Effector memory CD8-positive, alpha-beta T cell (primary cell): ENCODE results near the gene NUDT2.

Experiments
- ATAC-seq: fragments of 150-1000 bp; cut with Tn5 transposase; replicated peaks from 2 replicates; pipeline ENCODE4 v1.10.0; 2021; ENCODE audit warnings: mild to moderate bottlenecking, moderate library complexity
- DNase-seq, 3 experiments: peaks; one replicate each; pipeline ENCODE4 v3.0.0; 2021
- H3K27ac Mint-ChIP-seq, 2 donors: one replicate each; pipeline ENCODE4 v1.8.0; 2022; ENCODE audit warnings: mild to moderate bottlenecking in 2 of 2, mixed read lengths in 2 of 2, moderate library complexity in 2 of 2
- H3K27me3 Mint-ChIP-seq, 2 donors: one replicate each; pipeline ENCODE4 v1.8.0; 2022; ENCODE audit warnings: mixed read lengths in 2 of 2
- H3K36me3 Mint-ChIP-seq: one replicate; pipeline ENCODE4 v1.8.0; 2022; ENCODE audit warnings: mild to moderate bottlenecking, moderate library complexity, mixed read lengths; ENCODE audit not compliant: insufficient read depth
- H3K4me1 Mint-ChIP-seq, 2 donors: one replicate each; pipeline ENCODE4 v1.8.0; 2022; ENCODE audit warnings: low read depth in 2 of 2, mixed read lengths in 2 of 2
- H3K4me3 Mint-ChIP-seq, 2 donors: one replicate each; pipeline ENCODE4 v1.8.0; 2022; ENCODE audit warnings: mild to moderate bottlenecking in 2 of 2, mixed read lengths in 2 of 2, moderate library complexity in 2 of 2
- H3K9me3 Mint-ChIP-seq, 2 donors: one replicate each; pipeline ENCODE4 v1.8.0; 2022; ENCODE audit warnings: mixed read lengths in 2 of 2

Gene NUDT2

DNA sequence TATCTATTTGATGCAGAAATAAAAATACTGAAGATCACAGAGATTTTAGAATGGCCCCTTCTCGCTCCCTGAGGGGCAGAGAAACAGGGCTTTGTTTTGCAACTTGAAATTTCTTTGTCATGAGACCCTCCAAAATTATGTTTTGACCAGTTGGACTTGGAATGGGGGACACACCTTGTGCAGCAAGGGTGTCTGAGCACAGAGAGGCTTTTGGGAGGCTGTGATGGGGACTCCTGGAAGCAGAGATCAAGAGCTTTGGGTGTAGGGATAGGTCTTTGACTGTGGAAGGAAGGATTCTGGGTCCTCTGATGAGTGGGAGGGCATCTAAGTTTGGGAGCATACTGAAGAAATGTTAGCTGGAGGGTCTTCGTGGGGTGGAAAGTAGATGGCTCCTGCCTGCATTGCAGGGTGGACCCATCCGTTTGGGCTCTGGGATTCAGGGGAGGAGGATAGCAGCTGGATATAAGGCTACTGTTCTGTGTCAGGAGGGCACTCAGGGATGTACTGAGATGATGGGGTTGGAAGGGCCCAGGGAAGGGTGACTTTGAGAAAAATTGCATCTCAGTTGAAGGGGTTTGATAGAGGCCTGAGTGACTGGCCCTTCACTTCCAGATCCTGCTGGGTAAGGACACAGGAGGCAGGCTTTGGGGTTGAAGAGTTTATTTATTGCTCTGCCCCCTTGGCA lies 49.1 kb downstream of the NUDT2 start:
- peaks cover 18% of the 10 kb centered on the region for H3K36me3 Mint-ChIP-seq
- no peak for DNase-seq
- no peaks in the 10 kb centered on the region for H3K27me3 Mint-ChIP-seq
- peak overlapping the region; percentile 83 to 90 for H3K4me3 Mint-ChIP-seq
- H3K4me1 Mint-ChIP-seq = peaks cover 30 to 43% of the 10 kb centered on the region in 2 donors
- no peak for ATAC-seq
- H3K27ac Mint-ChIP-seq = peak overlapping the region in 1 of 2 donors; percentile 57
- no peaks in the 10 kb centered on the region for H3K9me3 Mint-ChIP-seq

DNA sequence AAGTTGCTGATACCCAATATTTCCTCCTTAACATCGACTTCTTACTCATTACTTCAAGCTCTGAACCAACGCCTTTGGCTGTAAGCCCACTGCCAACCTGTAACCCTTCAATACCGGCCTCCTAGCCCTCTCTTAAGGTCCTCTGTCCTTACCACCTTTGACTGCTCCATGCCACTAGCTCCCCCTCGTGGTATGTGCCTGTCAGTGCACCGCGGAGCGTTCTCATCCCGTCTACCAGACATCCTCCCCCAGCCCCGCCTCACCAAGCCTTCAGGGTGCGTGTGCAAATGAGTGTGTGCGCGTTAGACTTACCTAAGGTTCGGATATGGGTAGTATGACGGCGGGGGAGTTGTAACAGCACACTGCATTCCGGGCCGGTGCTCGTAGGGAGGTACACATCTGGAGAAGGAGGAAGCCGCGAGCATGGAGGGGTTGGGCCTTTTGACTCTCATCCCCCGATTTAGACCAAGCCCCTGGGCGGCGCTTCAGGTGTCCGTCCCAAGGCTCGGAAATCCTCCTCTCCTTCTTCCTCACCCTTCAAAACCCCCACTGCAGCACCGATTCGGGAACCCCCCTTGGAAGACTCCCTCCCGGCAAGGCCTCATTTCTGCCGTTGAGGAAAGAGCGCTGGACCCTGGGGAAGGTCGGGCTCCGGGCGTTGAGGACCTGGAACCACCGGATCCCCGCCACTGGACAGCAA lies 50.1 kb downstream of the NUDT2 start:
- H3K4me1 Mint-ChIP-seq = peaks cover 30 to 43% of the 10 kb centered on the region in 2 donors
- H3K36me3 Mint-ChIP-seq = peaks cover 18% of the 10 kb centered on the region
- H3K27me3 Mint-ChIP-seq = no peaks in the 10 kb centered on the region
- no peaks in the 10 kb centered on the region for H3K9me3 Mint-ChIP-seq
- peak overlapping the region; percentile 3 to 10 for H3K27ac Mint-ChIP-seq
- peak overlapping the region; percentile 66 to 71 for H3K4me3 Mint-ChIP-seq
- DNase-seq (peak; percentile 89 to 90 (median 89)), ATAC-seq (peak; percentile 29)

DNA sequence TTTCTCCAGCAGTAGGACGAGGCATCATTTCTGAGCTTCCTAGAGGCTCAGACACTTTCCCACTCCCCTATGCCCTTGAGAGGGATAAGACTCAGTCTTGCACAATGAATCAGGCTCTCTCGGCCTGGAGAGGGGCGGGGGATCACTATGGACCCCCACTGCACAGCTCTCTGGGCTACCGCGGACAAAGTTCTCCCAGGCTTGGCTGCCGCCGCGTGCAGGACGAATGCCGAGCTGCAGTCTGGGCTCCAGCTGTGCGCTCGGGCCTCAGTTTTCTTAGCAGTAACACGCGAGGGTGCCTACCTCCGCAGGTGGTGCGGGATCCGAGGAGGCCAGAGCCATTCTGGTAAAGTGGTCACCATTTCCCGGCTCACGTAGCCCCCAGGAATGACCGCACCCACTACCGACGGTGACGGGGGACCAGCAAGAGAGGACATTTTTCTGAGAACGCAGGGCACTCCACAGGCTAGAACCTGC lies 50.7 kb downstream of the NUDT2 start:
- Mint-ChIP-seq H3K27me3 (no peaks in the 10 kb centered on the region), H3K4me1 (peaks cover 30 to 41% of the 10 kb centered on the region in 2 donors), H3K4me3 (peak overlapping the region; percentile 66 to 71)

DNA sequence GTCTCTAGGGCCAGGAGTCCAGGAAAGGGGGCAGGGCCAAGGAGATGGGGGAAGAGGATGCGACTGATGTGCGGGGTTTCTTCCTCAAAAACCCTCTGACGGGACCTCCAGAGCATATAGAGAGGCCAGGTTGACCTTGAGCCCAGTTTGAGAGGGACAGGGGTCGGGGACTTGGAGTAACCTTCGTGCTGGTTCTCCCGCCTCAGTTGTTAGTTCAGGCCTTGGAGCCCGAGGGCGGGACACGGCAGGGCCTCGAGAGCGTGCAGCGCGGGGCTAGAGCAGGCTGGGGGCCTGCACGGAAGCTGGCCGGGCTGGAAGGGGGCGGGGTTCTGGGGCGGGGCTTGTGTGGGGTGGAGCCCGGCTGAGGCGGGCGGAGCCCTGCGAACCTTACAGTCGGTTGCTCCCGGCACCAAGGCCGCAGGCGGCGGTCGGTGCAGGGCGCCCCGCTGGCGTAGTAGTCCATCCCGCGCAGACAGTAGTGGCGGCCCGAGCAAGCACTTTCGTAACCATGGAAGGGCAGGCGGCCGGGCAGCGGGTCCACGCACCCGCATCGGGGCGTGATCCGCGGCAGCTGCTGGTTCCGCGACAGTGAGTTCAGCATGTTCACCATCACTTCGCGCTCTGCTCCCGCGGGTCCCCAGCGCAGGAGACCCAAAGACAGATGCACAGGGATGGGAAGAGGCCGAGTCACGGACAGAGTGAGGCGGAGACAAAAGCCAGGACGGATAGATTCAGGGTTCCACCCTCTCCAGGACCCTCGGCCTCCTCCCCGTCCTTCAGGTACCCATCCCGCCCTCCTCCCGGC lies 51.3 kb downstream of the NUDT2 start:
- DNase-seq (peak; percentile 58 to 64 (median 63)), ATAC-seq (peak; percentile 45)
- Mint-ChIP-seq H3K36me3 (peaks cover 18% of the 10 kb centered on the region), H3K9me3 (no peaks in the 10 kb centered on the region), H3K27me3 (no peaks in the 10 kb centered on the region), H3K4me1 (peaks cover 24 to 38% of the 10 kb centered on the region in 2 donors), H3K27ac (peak overlapping the region in 1 of 2 donors; percentile 70), H3K4me3 (peak overlapping the region; percentile 66 to 71)

More for the DNA sequence above, 50.7 kb downstream of the NUDT2 start:
- peak overlapping the region in 1 of 2 donors; percentile 3 for H3K27ac Mint-ChIP-seq
- no peak for DNase-seq
- H3K36me3 Mint-ChIP-seq = peaks cover 18% of the 10 kb centered on the region
- ATAC-seq = no peak
- H3K9me3 Mint-ChIP-seq = no peaks in the 10 kb centered on the region

DNA sequence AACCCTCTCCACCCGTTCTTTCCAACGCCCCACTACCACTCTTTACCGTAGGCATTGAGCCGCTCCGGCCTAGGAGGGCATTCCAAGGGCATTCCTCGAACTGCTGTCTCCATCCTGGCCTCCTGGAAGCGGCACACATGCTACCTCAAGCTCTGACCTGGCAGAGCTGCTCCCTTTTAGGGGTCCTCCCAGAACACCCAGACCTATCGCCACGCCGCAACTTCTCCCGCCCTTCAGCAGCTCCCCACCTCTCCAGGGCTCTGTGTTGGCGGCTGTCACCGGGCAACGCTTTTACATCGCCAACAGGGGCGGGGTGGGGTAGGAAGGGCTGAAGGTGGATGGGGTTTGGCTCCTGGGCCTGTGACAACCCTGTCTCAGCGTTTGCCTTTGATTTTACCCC lies 52.0 kb downstream of the NUDT2 start:
- Mint-ChIP-seq H3K36me3 (peaks cover 14% of the 10 kb centered on the region), H3K4me3 (peak overlapping the region; percentile 66 to 71), H3K27me3 (no peaks in the 10 kb centered on the region), H3K27ac (peak overlapping the region; percentile 36 to 70), H3K9me3 (no peaks in the 10 kb centered on the region), H3K4me1 (peaks cover 18 to 32% of the 10 kb centered on the region in 2 donors)
- no peak for ATAC-seq
- no peak for DNase-seq

DNA sequence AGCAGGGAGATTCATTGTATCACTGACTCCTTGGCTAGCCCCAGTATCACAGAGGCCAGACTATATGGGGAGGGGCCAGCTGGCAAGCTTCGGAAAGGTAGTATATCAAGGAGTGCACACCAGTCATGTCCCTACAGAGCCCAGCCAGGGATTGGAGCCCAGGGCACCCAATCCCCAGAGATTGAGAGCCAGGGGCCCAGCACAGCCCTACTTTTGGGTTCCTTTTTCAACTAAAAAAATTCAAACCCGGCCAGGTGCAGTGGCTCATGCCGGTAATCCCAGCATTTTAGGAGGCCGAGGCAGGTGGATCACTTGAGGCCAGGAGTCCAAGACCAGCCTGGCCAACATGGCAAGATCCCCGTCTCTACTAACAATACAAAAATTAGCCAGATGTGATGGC lies 52.7 kb downstream of the NUDT2 start:
- Mint-ChIP-seq H3K9me3 (no peaks in the 10 kb centered on the region), H3K4me1 (peaks cover 16 to 28% of the 10 kb centered on the region in 2 donors), H3K4me3 (peak overlapping the region in 1 of 2 donors; percentile 71), H3K27ac (no peak overlapping the region), H3K36me3 (peaks cover 9% of the 10 kb centered on the region), H3K27me3 (no peaks in the 10 kb centered on the region)
- ATAC-seq (no peak), DNase-seq (no peak)

DNA sequence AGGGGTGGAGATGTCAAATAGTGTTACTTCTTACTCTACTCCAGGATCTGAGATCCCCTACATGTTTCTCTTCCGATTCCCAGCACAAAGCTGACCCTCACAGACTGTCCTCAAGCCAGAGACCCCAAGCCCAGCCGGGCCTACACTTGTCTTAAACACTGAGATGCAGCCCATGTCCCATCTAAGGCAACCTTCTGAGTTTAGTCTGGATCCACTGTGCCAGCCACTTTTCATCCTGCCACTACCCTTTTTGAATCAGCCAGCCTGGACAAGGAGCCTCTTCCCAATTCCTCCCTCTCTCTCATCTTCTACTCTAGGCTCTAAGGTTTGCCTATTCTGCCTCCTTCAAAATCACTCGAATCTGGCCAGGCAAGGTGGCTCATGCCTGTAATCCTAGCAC lies 53.5 kb downstream of the NUDT2 start:
- Mint-ChIP-seq H3K4me3 (no peak overlapping the region), H3K9me3 (no peaks in the 10 kb centered on the region), H3K36me3 (peaks cover 8% of the 10 kb centered on the region), H3K27me3 (no peaks in the 10 kb centered on the region), H3K4me1 (peaks cover 14 to 25% of the 10 kb centered on the region in 2 donors), H3K27ac (no peak overlapping the region)
- no peak for ATAC-seq
- no peak for DNase-seq

DNA sequence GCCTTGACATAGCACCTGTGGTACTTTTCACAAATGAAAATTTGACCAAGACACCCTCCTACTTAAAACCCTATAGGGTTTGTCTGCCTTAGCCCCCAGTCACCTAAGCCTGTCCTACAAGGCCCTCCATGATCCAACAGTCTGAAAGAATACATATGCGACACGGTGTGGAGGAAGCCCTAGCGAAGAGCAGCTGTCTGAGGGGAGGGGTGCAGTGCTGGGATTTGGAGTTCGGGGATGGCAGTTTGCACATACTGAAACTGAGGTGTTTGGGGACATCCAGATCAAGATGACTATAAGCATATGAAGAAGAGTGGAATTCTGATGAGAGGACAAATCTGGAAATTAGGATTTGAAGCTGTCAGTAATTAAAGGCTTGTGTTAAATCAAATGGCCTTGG lies 54.5 kb downstream of the NUDT2 start:
- no peaks in the 10 kb centered on the region for H3K9me3 Mint-ChIP-seq
- DNase-seq (no peak), ATAC-seq (no peak)
- H3K36me3 Mint-ChIP-seq = peaks cover 4% of the 10 kb centered on the region
- H3K27me3 Mint-ChIP-seq = no peaks in the 10 kb centered on the region
- no peak overlapping the region for H3K27ac Mint-ChIP-seq
- no peak overlapping the region for H3K4me3 Mint-ChIP-seq
- peaks cover 14 to 21% of the 10 kb centered on the region in 2 donors for H3K4me1 Mint-ChIP-seq

DNA sequence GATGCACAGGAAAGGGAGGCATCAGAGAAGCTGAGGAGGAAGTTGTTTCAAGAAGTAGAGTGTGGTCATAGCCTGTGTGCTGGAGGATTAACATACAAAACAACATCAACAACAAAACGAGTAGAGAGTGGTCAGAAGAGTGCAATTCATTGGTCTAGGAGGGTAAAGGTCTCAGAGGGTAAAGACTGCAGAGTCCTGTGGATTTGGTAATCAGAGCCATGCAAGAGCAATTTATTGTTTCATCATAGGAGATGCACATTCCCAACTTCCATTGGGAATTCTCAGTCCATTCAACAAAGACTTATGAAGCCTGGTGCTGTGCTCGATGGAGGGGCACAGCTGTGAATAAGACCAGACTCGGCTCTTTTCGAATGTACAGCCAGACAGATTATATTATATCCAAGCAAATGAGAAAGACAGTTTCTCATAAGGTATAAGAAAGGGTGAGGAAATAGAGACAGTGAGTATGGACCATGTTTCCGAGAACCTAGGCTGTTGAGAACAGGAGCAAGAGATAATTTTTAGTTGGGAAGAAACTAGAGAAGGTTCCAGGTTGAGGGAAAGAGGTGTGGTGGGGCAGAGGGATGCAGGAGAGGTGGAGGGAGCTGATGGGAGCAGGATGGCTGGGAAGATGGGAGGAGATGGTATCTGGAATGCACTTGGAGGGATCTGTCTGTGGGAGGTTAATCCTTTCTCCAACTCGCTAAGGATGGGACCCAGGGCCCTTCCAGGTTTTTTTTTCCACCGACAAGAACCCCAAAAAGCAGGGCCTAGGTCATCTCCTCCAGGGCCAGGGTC lies 55.2 kb downstream of the NUDT2 start:
- ATAC-seq (no peak), DNase-seq (no peak)
- Mint-ChIP-seq H3K4me1 (peaks cover 8 to 16% of the 10 kb centered on the region in 2 donors), H3K9me3 (no peaks in the 10 kb centered on the region), H3K27ac (no peak overlapping the region), H3K4me3 (no peak overlapping the region), H3K36me3 (peaks cover 4% of the 10 kb centered on the region), H3K27me3 (no peaks in the 10 kb centered on the region)

DNA sequence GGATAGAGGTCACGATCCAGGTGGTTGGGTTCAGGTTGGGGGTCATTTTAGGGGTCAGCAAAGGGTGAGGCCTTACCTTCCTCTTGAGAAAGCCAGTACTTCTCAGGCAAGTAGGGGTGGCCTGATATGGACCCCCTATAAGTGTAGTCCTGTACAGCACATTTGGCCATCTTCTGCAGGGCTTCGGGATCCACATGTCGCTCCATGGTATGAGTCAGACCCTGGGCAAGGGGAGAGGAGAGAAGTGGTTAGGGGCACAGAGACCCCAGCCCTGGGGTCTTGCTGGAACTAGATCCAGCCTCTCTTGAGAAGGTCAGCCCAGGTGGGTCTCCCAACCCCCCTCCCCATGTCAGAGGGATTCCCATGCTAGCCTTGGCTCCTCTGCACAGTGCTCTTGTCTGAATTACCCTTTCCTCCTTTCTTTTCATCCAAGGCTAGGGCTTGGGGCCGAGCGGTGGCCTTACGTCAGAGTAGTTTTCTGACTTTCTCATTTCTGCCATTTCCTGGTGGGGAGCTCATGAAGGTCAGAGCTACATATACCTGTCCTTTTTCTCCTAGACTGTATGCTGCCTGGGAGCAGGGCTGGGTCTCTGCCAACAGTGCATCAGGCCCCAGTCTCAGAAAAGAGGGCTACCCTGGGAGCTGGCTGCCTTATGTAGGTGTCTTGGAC lies 56.3 kb downstream of the NUDT2 start:
- H3K4me3 Mint-ChIP-seq = no peak overlapping the region
- no peak overlapping the region for H3K27ac Mint-ChIP-seq
- no peak for ATAC-seq
- no peaks in the 10 kb centered on the region for H3K9me3 Mint-ChIP-seq
- DNase-seq = no peak
- peaks cover 0 to 8% of the 10 kb centered on the region in 2 donors for H3K4me1 Mint-ChIP-seq
- peaks cover 4% of the 10 kb centered on the region for H3K36me3 Mint-ChIP-seq
- H3K27me3 Mint-ChIP-seq = no peaks in the 10 kb centered on the region

DNA sequence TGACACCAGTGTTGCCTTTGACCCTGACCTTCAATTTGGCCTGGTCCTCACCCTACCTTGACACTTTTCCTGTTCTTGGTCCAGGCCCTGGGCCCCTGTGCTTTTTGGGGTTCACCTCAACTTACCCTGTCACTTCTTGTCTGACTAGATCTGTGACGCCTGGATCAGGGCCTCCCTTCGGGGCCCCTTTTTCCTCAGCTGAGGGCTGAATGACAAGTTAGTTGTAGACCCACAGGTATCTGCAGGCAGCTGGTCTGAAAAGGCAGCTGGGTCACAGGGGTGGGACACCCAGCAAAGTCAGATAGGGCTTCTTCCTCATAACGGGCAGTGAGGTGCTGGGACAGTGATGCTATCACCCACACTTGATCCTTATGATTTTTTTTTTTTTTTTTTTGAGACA lies 57.3 kb downstream of the NUDT2 start:
- Mint-ChIP-seq H3K9me3 (no peaks in the 10 kb centered on the region), H3K4me1 (no peaks in the 10 kb centered on the region), H3K36me3 (no peaks in the 10 kb centered on the region), H3K27ac (no peak overlapping the region), H3K4me3 (no peak overlapping the region), H3K27me3 (peaks cover 0 to 9% of the 10 kb centered on the region in 2 donors)
- no peak for DNase-seq
- ATAC-seq = no peak

DNA sequence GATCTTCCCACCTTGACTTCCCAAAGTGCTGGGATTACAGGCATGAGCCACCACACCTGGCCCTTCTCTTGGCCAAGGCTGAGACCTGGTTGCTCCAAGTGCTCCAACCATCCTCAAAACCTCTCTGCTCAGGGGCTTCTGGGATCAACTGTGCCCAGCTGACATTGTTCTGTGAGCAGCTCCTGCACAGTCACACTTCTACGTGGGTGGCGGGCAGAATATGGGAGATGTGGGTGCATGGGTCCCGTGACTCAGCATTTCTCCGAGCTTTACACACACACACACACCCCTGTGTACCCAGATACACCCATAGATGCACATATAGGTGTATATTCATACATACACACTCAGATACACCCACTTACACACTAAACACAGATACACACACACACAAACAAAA lies 57.9 kb downstream of the NUDT2 start:
- Mint-ChIP-seq H3K9me3 (no peaks in the 10 kb centered on the region), H3K27me3 (peaks cover 0 to 10% of the 10 kb centered on the region in 2 donors), H3K36me3 (no peaks in the 10 kb centered on the region), H3K27ac (no peak overlapping the region), H3K4me1 (no peaks in the 10 kb centered on the region), H3K4me3 (no peak overlapping the region)
- ATAC-seq = no peak
- no peak for DNase-seq
